CD14-positive monocyte (primary cell): ENCODE data around the gene RNF111. TPM values are rescaled to one million over a fixed set of nuclear protein-coding genes. Genes with fewer than 3 reads are reported as not detected.
A peak's percentile ranks its signal among the peaks of the same experiment; 100 is the strongest.

Source experiments
- DNase-seq, 3 donors: peaks; one replicate each; pipeline ENCODE4 v3.0.0-alpha.2; 2011 to 2022
- H2AFZ ChIP-seq: 2 replicates; pipeline ENCODE4 v1.6.0; 2012; ENCODE audit warnings: mild to moderate bottlenecking, low read depth, low read length, inconsistent platforms; ENCODE audit not compliant: insufficient read depth, poor library complexity, severe bottlenecking
- H3K27ac ChIP-seq, 2 donors: 1 replicate in 1 of 2; 2 replicates in 1 of 2; pipeline ENCODE4 v1.5.1; 2012 to 2013; ENCODE audit warnings: low read length in 2 of 2, control low read depth in 1 of 2, inconsistent platforms in 1 of 2, low read depth in 1 of 2, mild to moderate bottlenecking in 1 of 2
- H3K27me3 ChIP-seq, 2 donors: one replicate each; pipeline versions ENCODE4 v1.6.0 to v1.6.1; 2011 to 2013; ENCODE audit warnings: low read length in 2 of 2; ENCODE audit not compliant: control insufficient read depth in 2 of 2, insufficient read depth in 2 of 2
- H3K36me3 ChIP-seq, 2 donors: replicated peaks in 1 of 2; 1 replicate in 1 of 2; 2 replicates in 1 of 2; pipeline versions ENCODE4 v1.5.1 to v1.6.1; 2012 to 2013; ENCODE audit warnings: low read length in 2 of 2, control low read depth in 1 of 2, inconsistent platforms in 1 of 2, mild to moderate bottlenecking in 1 of 2; ENCODE audit not compliant: insufficient read depth in 2 of 2, control insufficient read depth in 1 of 2
- H3K4me1 ChIP-seq, 2 donors: 1 replicate in 1 of 2; 2 replicates in 1 of 2; pipeline versions ENCODE4 v1.5.1 to v1.6.1; 2012 to 2013; ENCODE audit warnings: low read length in 2 of 2, control low read depth in 1 of 2, inconsistent platforms in 1 of 2, mild to moderate bottlenecking in 1 of 2, moderate library complexity in 1 of 2; ENCODE audit not compliant: insufficient read depth in 2 of 2, control insufficient read depth in 1 of 2
- H3K4me2 ChIP-seq: replicated peaks from 2 replicates; pipeline ENCODE3; 2012; ENCODE audit warnings: low read length, moderate library complexity, mild to moderate bottlenecking; ENCODE audit not compliant: poor library complexity, severe bottlenecking; ENCODE audit errors: extremely low read depth
- H3K4me3 ChIP-seq, 3 experiments: fragments of 200-600 bp in 1 of 3; sonication (generic) in 1 of 3; replicated peaks in 1 of 3; 1 replicate in 2 of 3; 2 replicates in 1 of 3; pipeline ENCODE4 v1.5.1; 2011 to 2013; ENCODE audit warnings: low read length in 3 of 3, mild to moderate bottlenecking in 3 of 3, control low read depth in 2 of 3, low read depth in 2 of 3, inconsistent platforms in 1 of 3, moderate library complexity in 1 of 3
- H3K79me2 ChIP-seq: 2 replicates; pipeline ENCODE4 v1.6.0; 2012; ENCODE audit warnings: mild to moderate bottlenecking, control low read depth, inconsistent platforms, low read length, moderate library complexity; ENCODE audit not compliant: insufficient read depth
- H3K9ac ChIP-seq: 2 replicates; pipeline ENCODE4 v1.6.0; 2017; ENCODE audit warnings: low read length, mild to moderate bottlenecking; ENCODE audit not compliant: insufficient read depth, poor library complexity, severe bottlenecking
- H3K9me3 ChIP-seq, 2 donors: replicated peaks in 1 of 2; 1 replicate in 1 of 2; 2 replicates in 1 of 2; pipeline versions ENCODE4 v1.5.1 to v1.6.1; 2012 to 2013; ENCODE audit warnings: low read length in 2 of 2, control low read depth in 1 of 2; ENCODE audit not compliant: control insufficient read depth in 1 of 2, insufficient read depth in 1 of 2
- H4K20me1 ChIP-seq: 2 replicates; pipeline ENCODE4 v1.6.0; 2012; ENCODE audit warnings: mild to moderate bottlenecking, low read length, control low read depth, moderate library complexity; ENCODE audit not compliant: insufficient read depth
- H3K27ac Mint-ChIP-seq, 7 donors: one replicate each; pipeline ENCODE4 v1.8.0; 2020; ENCODE audit warnings: mild to moderate bottlenecking in 7 of 7, mixed read lengths in 7 of 7, moderate library complexity in 6 of 7, inconsistent platforms in 2 of 7
- H3K27me3 Mint-ChIP-seq, 3 donors: one replicate each; pipeline ENCODE4 v1.8.0; 2021 to 2022; ENCODE audit warnings: low read depth in 3 of 3, mild to moderate bottlenecking in 3 of 3, mixed read lengths in 3 of 3, moderate library complexity in 3 of 3, inconsistent platforms in 1 of 3
- H3K36me3 Mint-ChIP-seq, 2 donors: one replicate each; pipeline ENCODE4 v1.8.0; 2020; ENCODE audit warnings: mixed read lengths in 2 of 2, inconsistent platforms in 1 of 2, mild to moderate bottlenecking in 1 of 2
- H3K4me1 Mint-ChIP-seq: one replicate; pipeline ENCODE4 v1.8.0; 2020; ENCODE audit warnings: mild to moderate bottlenecking, mixed read lengths
- H3K4me3 Mint-ChIP-seq, 2 donors: one replicate each; pipeline ENCODE4 v1.8.0; 2020; ENCODE audit warnings: mild to moderate bottlenecking in 2 of 2, mixed read lengths in 2 of 2, moderate library complexity in 1 of 2
- H3K9me3 Mint-ChIP-seq, 7 donors: one replicate each; pipeline ENCODE4 v1.8.0; 2020 to 2022; ENCODE audit warnings: mixed read lengths in 7 of 7, mild to moderate bottlenecking in 6 of 7, moderate library complexity in 6 of 7, inconsistent platforms in 2 of 7
- CTCF ChIP-seq: fragments of 200-600 bp; IDR thresholded peaks from one replicate; pipeline ENCODE4 v1.8.0; 2022; ENCODE audit warnings: antibody characterized with exemption, mild to moderate bottlenecking
- WGBS: methylation state at CpG from one replicate; pipeline ENCODE4 v1.1.5; 2013; ENCODE audit warnings: missing lambda C conversion rate; ENCODE audit not compliant: insufficient coverage; 5-methylcytosine and 5-hydroxymethylcytosine counted together
- intact Hi-C, 2 donors: fragments of 100-400 bp; cut with micrococcal nuclease; formaldehyde crosslinking; loops; one replicate each; pipeline versions ENCODE4 v1.15.0 to v1.15.1; 2023
- polyA plus RNA-seq, 3 donors: library from polyadenylated mRNA; depleted of rRNA in 1 of 3; unstranded in 2 of 3; stranded (reverse) in 1 of 3; fragments of 300-500 nt in 2 of 3; fragments of >200 nt in 1 of 3; fragmentation: Illumina TruSeq in 2 of 3; gene quantifications; 1 replicate in 2 of 3; 2 replicates in 1 of 3; pipeline ENCODE4 v1.2.3, GENCODE V29; 2012 to 2021

RNF111 gene
- polyA plus RNA-seq, 3 donors, result 10.2 to 28.0 (median 18.2) TPM

GRCh38 chr15:59051873-59052861, 64.7 kb downstream of the RNF111 start:
- intact Hi-C loops, result no loop called here
- H3K4me1 Mint-ChIP-seq, result peaks cover 2% of the 10 kb centered on the region
- peaks cover 0 to 1% (median 0%) of the 10 kb centered on the region in 7 donors for H3K9me3 Mint-ChIP-seq
- no peak overlapping the region for H3K4me2 ChIP-seq
- no peak overlapping the region for H3K4me3 Mint-ChIP-seq
- H3K4me3 ChIP-seq, result no peak overlapping the region
- H3K36me3 Mint-ChIP-seq, result peaks cover 49 to 78% of the 10 kb centered on the region in 2 donors
- no CpG with 5 or more reads among the region's 2 CpGs for WGBS
- no peak for TF ChIP-seq CTCF
- H3K27me3 ChIP-seq, result no peaks in the 10 kb centered on the region
- H3K27me3 Mint-ChIP-seq, result no peaks in the 10 kb centered on the region
- no peak overlapping the region for H3K27ac ChIP-seq
- no peaks in the 10 kb centered on the region for H3K4me1 ChIP-seq
- H3K36me3 ChIP-seq, result peaks cover 54 to 75% of the 10 kb centered on the region in 2 donors
- peaks cover 36% of the 10 kb centered on the region for H3K79me2 ChIP-seq
- H3K27ac Mint-ChIP-seq, result peak overlapping the region in 2 of 7 donors; percentile 37 to 72
- DNase-seq, result no peak
- H3K9ac ChIP-seq, result no peak overlapping the region
- H4K20me1 ChIP-seq, result peaks cover 99% of the 10 kb centered on the region
- H3K9me3 ChIP-seq, result no peaks in the 10 kb centered on the region
- no peak overlapping the region for H2AFZ ChIP-seq

GRCh38 chr15:59052915-59053407, 65.5 kb downstream of the RNF111 start:
- no peaks in the 10 kb centered on the region for H3K4me1 ChIP-seq

More at GRCh38 chr15:59052915-59053407, 65.5 kb downstream of the RNF111 start:
- no peak for TF ChIP-seq CTCF
- DNase-seq, result no peak
- WGBS, result no CpG with 5 or more reads among the region's 3 CpGs
- no peak overlapping the region for H3K4me2 ChIP-seq
- intact Hi-C loops, result no loop called here
- H3K4me1 Mint-ChIP-seq, result peaks cover 2% of the 10 kb centered on the region
- H3K79me2 ChIP-seq, result peaks cover 28% of the 10 kb centered on the region
- peaks cover 99% of the 10 kb centered on the region for H4K20me1 ChIP-seq
- H3K36me3 ChIP-seq, result peaks cover 59 to 76% of the 10 kb centered on the region in 2 donors
- H3K4me3 Mint-ChIP-seq, result no peak overlapping the region
- H3K36me3 Mint-ChIP-seq, result peaks cover 53 to 84% of the 10 kb centered on the region in 2 donors
- H3K4me3 ChIP-seq, result no peak overlapping the region
- no peaks in the 10 kb centered on the region for H3K27me3 Mint-ChIP-seq
- H3K9me3 Mint-ChIP-seq, result no peaks in the 10 kb centered on the region
- no peaks in the 10 kb centered on the region for H3K27me3 ChIP-seq
- no peak overlapping the region for H2AFZ ChIP-seq
- H3K27ac Mint-ChIP-seq, result no peak overlapping the region
- no peak overlapping the region for H3K27ac ChIP-seq
- no peak overlapping the region for H3K9ac ChIP-seq
- no peaks in the 10 kb centered on the region for H3K9me3 ChIP-seq
